Left ventricle myocardium superior (tissue), 1 donor: Measurements from ENCODE around the gene PREX1. TPM values are rescaled to one million over a fixed set of nuclear protein-coding genes. Genes with fewer than 3 reads are reported as not detected.

Experiments
- ATAC-seq: fragments of 200-7000 bp; cut with Tn5 transposase; one replicate; pipeline ENCODE4 v1.9.1; 2020; ENCODE audit warnings: mild to moderate bottlenecking, moderate library complexity
- DNase-seq: peaks from one replicate; pipeline ENCODE4 v3.0.0-alpha.2; 2020
- intact Hi-C: fragments of 100-400 bp; cut with micrococcal nuclease; formaldehyde crosslinking; loops from one replicate; pipeline ENCODE4 v1.11.0; 2022
- total RNA-seq: library from RNA; stranded (reverse); fragmentation: NEBNext Ultra II Directional; extraction: Animal tissue kit (Norgen Biotek cat#: 25700); gene quantifications from one replicate; pipeline ENCODE4 v1.2.1, GENCODE V29; 2021
- donor health status: DM: no; HTN: yes; CAD: no; lungs with severe emphysema.

PREX1 gene
- total RNA-seq, 1 donor from 2014 or later = 8.3 TPM

GRCh38 chr20:48614593-48615274 is 213.1 kb downstream of the PREX1 start:
- intact Hi-C loops = no loop called here
- no peak for DNase-seq
- no peak for ATAC-seq

GRCh38 chr20:48613926-48614325 is 213.9 kb downstream of the PREX1 start:
- DNase-seq (no peak), ATAC-seq (no peak)
- intact Hi-C loops = no loop called here

- DNase-seq (no peak), ATAC-seq (no peak)
- intact Hi-C loops = no loop called here
Observed at GRCh38 chr20:48612335-48612734, 215.5 kb downstream of the PREX1 start.

- intact Hi-C loops = no loop called here
- no peak for ATAC-seq
Observed at GRCh38 chr20:48610996-48611395, 216.8 kb downstream of the PREX1 start.

GRCh38 chr20:48609491-48609978 is 218.3 kb downstream of the PREX1 start:
- ATAC-seq (no peak), DNase-seq (no peak)
- intact Hi-C loops = no loop called here

More at GRCh38 chr20:48610996-48611395, 216.8 kb downstream of the PREX1 start:
- DNase-seq = no peak

GRCh38 chr20:48608756-48609155 is 219.0 kb downstream of the PREX1 start:
- ATAC-seq = no peak
- intact Hi-C loops = no loop called here

GRCh38 chr20:48607544-48607865 is 220.3 kb downstream of the PREX1 start:
- ATAC-seq (no peak), DNase-seq (no peak)
- intact Hi-C loops = no loop called here

More at GRCh38 chr20:48608756-48609155, 219.0 kb downstream of the PREX1 start:
- DNase-seq = no peak

GRCh38 chr20:48606841-48607543 is 220.8 kb downstream of the PREX1 start:
- intact Hi-C loops = no loop called here
- ATAC-seq (no peak), DNase-seq (no peak)

- no peak for DNase-seq
- ATAC-seq = no peak
- intact Hi-C loops = no loop called here
Observed at GRCh38 chr20:48606172-48606840, 221.5 kb downstream of the PREX1 start.

- ATAC-seq = no peak
- intact Hi-C loops = no loop called here
- DNase-seq = no peak
Observed at GRCh38 chr20:48605364-48606171, 222.2 kb downstream of the PREX1 start.

GRCh38 chr20:48604936-48605335 is 222.9 kb downstream of the PREX1 start:
- DNase-seq = no peak
- intact Hi-C loops = no loop called here
- no peak for ATAC-seq

GRCh38 chr20:48604426-48604825 is 223.4 kb downstream of the PREX1 start:
- intact Hi-C loops = no loop called here
- DNase-seq (no peak), ATAC-seq (no peak)

- intact Hi-C loops = no loop called here
- no peak for ATAC-seq
- no peak for DNase-seq
Observed at GRCh38 chr20:48603819-48604405, 223.9 kb downstream of the PREX1 start.

- DNase-seq (no peak), ATAC-seq (no peak)
- intact Hi-C loops = no loop called here
Observed at GRCh38 chr20:48603116-48603818, 224.5 kb downstream of the PREX1 start.

GRCh38 chr20:48601798-48602197 is 226.0 kb downstream of the PREX1 start:
- intact Hi-C loops = no loop called here
- no peak for DNase-seq
- ATAC-seq = no peak

- ATAC-seq (no peak), DNase-seq (no peak)
- intact Hi-C loops = no loop called here
Observed at GRCh38 chr20:48600470-48600945, 227.3 kb downstream of the PREX1 start.

GRCh38 chr20:48599748-48600469 is 227.9 kb downstream of the PREX1 start:
- no peak for ATAC-seq
- intact Hi-C loops = no loop called here
- DNase-seq = no peak
